Upper lobe of left lung (tissue), 4 donors: ENCODE measurements around the gene ZNF488.

Experiments used
- EP300 ChIP-seq, 4 donors: sonication (generic); formaldehyde crosslinking; IDR thresholded peaks; one replicate each; pipeline ENCODE4 v1.5.1; 2017; ENCODE audit warnings: antibody characterized with exemption in 4 of 4, control low read depth in 2 of 4
- TF ChIP-seq, protein P1 (sequence below), 6 experiments: fragments of 450-650 bp in 4 of 6; fragments of 200-600 bp in 2 of 6; sonication (generic) in 2 of 6; IDR thresholded peaks; one replicate each; pipeline ENCODE4 v1.5.1; 2016 to 2019; ENCODE audit warnings: antibody characterized with exemption in 6 of 6

DNA sequence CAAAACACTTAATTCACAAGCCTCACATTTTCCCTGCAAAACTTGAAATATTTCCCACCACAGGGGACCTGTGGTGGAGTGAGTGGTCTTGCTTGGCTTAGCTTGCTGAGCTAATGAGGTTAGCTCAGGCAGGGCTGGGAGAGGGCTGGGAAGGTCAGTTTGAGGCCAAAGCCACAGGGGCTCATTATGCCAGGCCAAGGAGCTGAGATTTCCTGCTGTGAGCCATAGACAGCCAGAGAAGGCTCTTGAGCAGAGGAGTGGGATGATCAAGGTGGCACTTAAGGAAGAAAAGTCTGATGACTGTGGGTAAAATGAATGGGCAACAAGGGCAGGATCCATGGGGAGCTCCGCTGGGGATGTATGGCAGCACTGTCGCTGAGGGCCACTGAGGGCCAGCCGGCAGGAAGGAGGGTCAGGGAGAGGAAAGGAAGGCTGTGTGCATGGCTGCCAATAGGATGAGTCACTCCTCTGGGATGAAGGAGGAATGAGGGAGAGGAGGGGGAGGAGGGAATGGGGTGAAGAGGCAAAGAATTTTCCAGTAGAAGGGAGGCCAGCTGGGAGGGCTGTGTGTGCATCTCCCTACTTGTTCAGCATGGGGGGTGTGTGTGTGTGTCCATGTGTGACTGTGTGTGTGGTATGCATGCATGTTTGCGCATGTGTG lies 18.7 kb upstream of the ZNF488 start:
- TF ChIP-seq, protein P1, sequence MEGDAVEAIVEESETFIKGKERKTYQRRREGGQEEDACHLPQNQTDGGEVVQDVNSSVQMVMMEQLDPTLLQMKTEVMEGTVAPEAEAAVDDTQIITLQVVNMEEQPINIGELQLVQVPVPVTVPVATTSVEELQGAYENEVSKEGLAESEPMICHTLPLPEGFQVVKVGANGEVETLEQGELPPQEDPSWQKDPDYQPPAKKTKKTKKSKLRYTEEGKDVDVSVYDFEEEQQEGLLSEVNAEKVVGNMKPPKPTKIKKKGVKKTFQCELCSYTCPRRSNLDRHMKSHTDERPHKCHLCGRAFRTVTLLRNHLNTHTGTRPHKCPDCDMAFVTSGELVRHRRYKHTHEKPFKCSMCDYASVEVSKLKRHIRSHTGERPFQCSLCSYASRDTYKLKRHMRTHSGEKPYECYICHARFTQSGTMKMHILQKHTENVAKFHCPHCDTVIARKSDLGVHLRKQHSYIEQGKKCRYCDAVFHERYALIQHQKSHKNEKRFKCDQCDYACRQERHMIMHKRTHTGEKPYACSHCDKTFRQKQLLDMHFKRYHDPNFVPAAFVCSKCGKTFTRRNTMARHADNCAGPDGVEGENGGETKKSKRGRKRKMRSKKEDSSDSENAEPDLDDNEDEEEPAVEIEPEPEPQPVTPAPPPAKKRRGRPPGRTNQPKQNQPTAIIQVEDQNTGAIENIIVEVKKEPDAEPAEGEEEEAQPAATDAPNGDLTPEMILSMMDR (IDR thresholded peaks at IDR 0.05), result no peak
- no peak for TF ChIP-seq EP300 (IDR thresholded peaks at IDR 0.05)
